ENCODE results near the gene DNAJC10. TPM values are rescaled to one million over a fixed set of nuclear protein-coding genes. Genes with fewer than 3 reads are reported as not detected.

DNAJC10 gene
- total RNA-seq, 1 donor from 2014 or later: 89.8 TPM

DNA sequence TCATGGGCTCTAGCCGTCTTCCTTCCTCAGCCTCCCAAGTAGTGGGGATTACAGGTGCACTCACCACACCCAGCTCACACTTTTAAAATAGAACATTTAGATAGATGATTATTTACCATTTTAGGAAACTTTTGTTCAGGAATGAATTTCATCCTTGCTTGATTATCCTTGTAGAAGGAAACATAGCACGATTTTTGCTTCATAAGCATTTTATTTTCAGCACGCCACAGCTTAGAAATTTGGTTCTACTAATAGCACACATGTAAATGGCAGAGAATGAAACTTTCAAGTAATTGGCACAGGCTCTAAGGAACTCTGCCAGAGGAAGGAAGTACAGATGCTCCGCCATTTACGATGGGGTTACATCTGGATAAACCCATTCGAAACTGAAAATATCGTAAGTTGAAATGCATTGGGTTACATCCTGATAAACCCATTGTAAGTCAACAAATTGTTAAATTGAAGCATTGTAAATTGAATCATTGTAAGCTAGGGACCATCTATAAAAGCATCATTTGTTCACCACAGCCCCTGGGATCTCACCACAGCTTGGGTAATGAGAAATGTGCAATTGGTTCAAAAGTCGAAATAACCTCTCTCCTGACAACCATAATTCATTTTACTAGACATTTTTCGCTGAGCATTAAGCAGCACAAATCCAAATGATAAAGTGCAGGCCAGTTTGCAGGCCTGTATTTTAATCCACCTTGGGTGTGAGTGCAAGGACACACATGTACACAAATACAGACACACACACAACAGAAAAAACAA, 117.2 kb downstream of the DNAJC10 start:
- no peak for DNase-seq (ENCODE audit: low spot score)

DNA sequence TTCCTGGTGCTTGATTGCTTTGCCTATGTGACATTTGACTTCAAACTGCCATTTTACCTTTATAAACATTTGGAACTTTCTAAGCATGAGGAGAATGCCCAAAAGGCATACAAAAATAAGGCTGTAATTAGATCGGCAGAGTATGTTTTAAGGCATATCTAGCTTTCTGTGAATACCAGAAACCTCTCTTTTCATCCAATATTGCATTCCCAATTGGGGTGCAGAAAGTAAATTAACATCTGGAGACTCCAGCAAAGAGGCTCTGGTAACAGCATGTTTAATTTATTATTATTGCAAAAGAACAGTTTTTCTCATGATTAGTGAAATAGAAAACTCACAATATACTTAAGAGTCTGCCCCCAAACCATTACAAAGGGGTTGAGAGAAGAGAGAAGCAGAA, 118.2 kb downstream of the DNAJC10 start:
- DNase-seq (ENCODE audit: low spot score): no peak

DNA sequence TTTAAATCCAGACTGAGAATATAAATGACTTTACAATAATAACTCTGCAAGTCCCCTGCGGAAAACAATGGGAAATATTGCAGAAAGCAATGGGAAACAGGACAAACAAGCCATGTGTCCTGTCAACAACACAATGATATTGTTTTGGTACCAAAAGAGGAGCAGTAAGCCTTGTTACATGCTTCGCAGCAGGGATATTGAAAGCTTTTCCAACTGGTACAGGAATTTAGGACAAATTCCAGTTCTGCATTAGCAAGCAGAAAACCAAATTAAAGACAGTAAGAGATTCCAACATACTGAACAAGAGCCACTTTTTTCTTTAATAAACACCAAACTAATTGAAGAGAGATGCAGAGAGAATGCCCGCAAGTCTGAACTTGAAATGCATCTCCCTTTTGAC, 120.4 kb downstream of the DNAJC10 start:
- peak; percentile 14 for DNase-seq (ENCODE audit: low spot score)

Other genes with a start within 250 kb of the DNAJC10 start
- gene FRZB, start 150.4 kb downstream of the DNAJC10 start, total RNA-seq (ENCODE audit: insufficient read depth, low replicate concordance): 3.9 TPM